GM12878 (cell line): ENCODE results near the gene TMEM52.

Experiments
- CEBPZ ChIP-seq: fragments of 150-350 bp; IDR thresholded peaks from 2 replicates; pipeline ENCODE4 v1.6.1; 2016; ENCODE audit warnings: low read depth, low read length
- CTCF ChIP-seq, 3 experiments: IDR thresholded peaks in 2 of 3; conservative IDR thresholded peaks in 1 of 3; 2 replicates each; pipeline ENCODE4 v1.5.1; 2011; ENCODE audit warnings: low read depth in 3 of 3, low read length in 3 of 3, mild to moderate bottlenecking in 3 of 3, control low read depth in 2 of 3, moderate library complexity in 2 of 3, inconsistent platforms in 1 of 3, mixed read lengths in 1 of 3; ENCODE audit not compliant: control insufficient read depth in 2 of 3, insufficient read depth in 1 of 3; ENCODE audit errors: extremely low read depth in 1 of 3
- E2F4 ChIP-seq: IDR thresholded peaks from 2 replicates; pipeline ENCODE4 v1.6.1; 2012; ENCODE audit warnings: low read depth, low read length, improper control_type of control experiment
- TARDBP ChIP-seq: IDR thresholded peaks from 2 replicates; pipeline ENCODE4 v1.6.1; 2016; ENCODE audit warnings: borderline replicate concordance

GRCh38 chr1:1899967-1900327 is 19.1 kb downstream of the TMEM52 start:
- TF ChIP-seq TARDBP (no peak), E2F4 (no peak), CEBPZ (no peak), CTCF (IDR thresholded peaks at IDR 0.05 in 2 of 3, conservative IDR thresholded peaks at IDR 0.05 in 1 of 3; ENCODE audit: control insufficient read depth in 2 of 3, extremely low read depth in 1 of 3, insufficient read depth in 1 of 3, low read depth in 3 of 3, low read length in 3 of 3) (no peak)
